ENCODE measurements around the gene CCDC150. TPM values are rescaled to one million over a fixed set of nuclear protein-coding genes. Genes with fewer than 3 reads are reported as not detected.

The CCDC150 gene
- total RNA-seq, 1 donor = 5.8 TPM

DNA sequence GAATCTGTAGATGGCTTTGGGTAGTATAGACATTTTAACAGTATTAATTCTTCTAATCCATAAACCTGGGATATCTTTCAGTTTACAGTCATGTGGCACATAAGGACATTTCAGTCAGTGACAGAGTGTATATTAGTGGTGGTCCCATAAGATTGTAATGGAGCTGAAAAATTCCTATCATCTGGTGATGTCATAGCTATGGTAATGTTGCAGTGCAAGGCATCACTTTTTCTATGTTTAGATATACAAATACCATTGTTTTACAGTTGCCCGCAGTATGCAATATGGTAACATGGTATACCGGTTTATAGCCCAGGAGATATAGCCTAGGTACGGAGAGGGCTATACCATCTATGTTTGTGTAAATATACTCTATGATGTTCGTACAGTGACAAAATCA is 9.7 kb downstream of the CCDC150 start:
- DNase-seq (ENCODE audit: insufficient read length, low spot score, missing footprints) = no peak
- no peak overlapping the region for H3K4me3 ChIP-seq (ENCODE audit: insufficient read depth, low read length)
- peaks cover 15% of the 10 kb centered on the region for H3K9me3 ChIP-seq (ENCODE audit: low read depth, low read length)
- H2AFZ ChIP-seq (ENCODE audit: low read length) = no peak overlapping the region
- H3K79me2 ChIP-seq (ENCODE audit: insufficient read depth, low read length) = peaks cover 29% of the 10 kb centered on the region
- H3K4me2 ChIP-seq (ENCODE audit: insufficient read depth, low read length) = no peak overlapping the region
- no peaks in the 10 kb centered on the region for H3K27me3 ChIP-seq (ENCODE audit: insufficient read depth, low read length)
- H3K27ac ChIP-seq (ENCODE audit: low read depth, low read length) = no peak overlapping the region
- no peaks in the 10 kb centered on the region for H3K4me1 ChIP-seq (ENCODE audit: insufficient read depth, low read length)
- TF ChIP-seq, protein P1, sequence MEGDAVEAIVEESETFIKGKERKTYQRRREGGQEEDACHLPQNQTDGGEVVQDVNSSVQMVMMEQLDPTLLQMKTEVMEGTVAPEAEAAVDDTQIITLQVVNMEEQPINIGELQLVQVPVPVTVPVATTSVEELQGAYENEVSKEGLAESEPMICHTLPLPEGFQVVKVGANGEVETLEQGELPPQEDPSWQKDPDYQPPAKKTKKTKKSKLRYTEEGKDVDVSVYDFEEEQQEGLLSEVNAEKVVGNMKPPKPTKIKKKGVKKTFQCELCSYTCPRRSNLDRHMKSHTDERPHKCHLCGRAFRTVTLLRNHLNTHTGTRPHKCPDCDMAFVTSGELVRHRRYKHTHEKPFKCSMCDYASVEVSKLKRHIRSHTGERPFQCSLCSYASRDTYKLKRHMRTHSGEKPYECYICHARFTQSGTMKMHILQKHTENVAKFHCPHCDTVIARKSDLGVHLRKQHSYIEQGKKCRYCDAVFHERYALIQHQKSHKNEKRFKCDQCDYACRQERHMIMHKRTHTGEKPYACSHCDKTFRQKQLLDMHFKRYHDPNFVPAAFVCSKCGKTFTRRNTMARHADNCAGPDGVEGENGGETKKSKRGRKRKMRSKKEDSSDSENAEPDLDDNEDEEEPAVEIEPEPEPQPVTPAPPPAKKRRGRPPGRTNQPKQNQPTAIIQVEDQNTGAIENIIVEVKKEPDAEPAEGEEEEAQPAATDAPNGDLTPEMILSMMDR (IDR thresholded peaks at IDR 0.05; ENCODE audit: extremely low read depth, low read depth, low read length) = no peak
- no peaks in the 10 kb centered on the region for H3K36me3 ChIP-seq (ENCODE audit: insufficient read depth, low read length)
- H4K20me1 ChIP-seq (ENCODE audit: insufficient read depth, low read length) = no peaks in the 10 kb centered on the region

GRCh38 chr2:196651387-196652094 is 12.0 kb downstream of the CCDC150 start:
- H3K4me3 ChIP-seq (ENCODE audit: insufficient read depth, low read length) = no peak overlapping the region
- H3K9me3 ChIP-seq (ENCODE audit: low read depth, low read length) = peaks cover 15% of the 10 kb centered on the region
- H4K20me1 ChIP-seq (ENCODE audit: insufficient read depth, low read length) = no peaks in the 10 kb centered on the region
- no peak for DNase-seq (ENCODE audit: insufficient read length, low spot score, missing footprints)
- H3K79me2 ChIP-seq (ENCODE audit: insufficient read depth, low read length) = peaks cover 15% of the 10 kb centered on the region
- H3K27ac ChIP-seq (ENCODE audit: low read depth, low read length) = no peak overlapping the region
- H3K36me3 ChIP-seq (ENCODE audit: insufficient read depth, low read length) = no peaks in the 10 kb centered on the region
- no peak overlapping the region for H2AFZ ChIP-seq (ENCODE audit: low read length)
- H3K27me3 ChIP-seq (ENCODE audit: insufficient read depth, low read length) = no peaks in the 10 kb centered on the region
- H3K4me2 ChIP-seq (ENCODE audit: insufficient read depth, low read length) = no peak overlapping the region
- H3K4me1 ChIP-seq (ENCODE audit: insufficient read depth, low read length) = no peaks in the 10 kb centered on the region
- TF ChIP-seq, protein P1 (IDR thresholded peaks at IDR 0.05; ENCODE audit: extremely low read depth, low read depth, low read length) = no peak

- H3K9me3 ChIP-seq (ENCODE audit: low read depth, low read length) = peaks cover 15% of the 10 kb centered on the region
- peaks cover 15% of the 10 kb centered on the region for H3K79me2 ChIP-seq (ENCODE audit: insufficient read depth, low read length)
- H3K27ac ChIP-seq (ENCODE audit: low read depth, low read length) = no peak overlapping the region
- no peak overlapping the region for H3K4me3 ChIP-seq (ENCODE audit: insufficient read depth, low read length)
- TF ChIP-seq, protein P1 (IDR thresholded peaks at IDR 0.05; ENCODE audit: extremely low read depth, low read depth, low read length) = no peak
- DNase-seq (ENCODE audit: insufficient read length, low spot score, missing footprints) = no peak
- no peaks in the 10 kb centered on the region for H3K4me1 ChIP-seq (ENCODE audit: insufficient read depth, low read length)
- H3K27me3 ChIP-seq (ENCODE audit: insufficient read depth, low read length) = no peaks in the 10 kb centered on the region
- no peak overlapping the region for H3K4me2 ChIP-seq (ENCODE audit: insufficient read depth, low read length)
- H4K20me1 ChIP-seq (ENCODE audit: insufficient read depth, low read length) = no peaks in the 10 kb centered on the region
- no peaks in the 10 kb centered on the region for H3K36me3 ChIP-seq (ENCODE audit: insufficient read depth, low read length)
- H2AFZ ChIP-seq (ENCODE audit: low read length) = no peak overlapping the region
Observed at GRCh38 chr2:196652869-196653268, 13.4 kb downstream of the CCDC150 start.

- TF ChIP-seq, protein P1 (IDR thresholded peaks at IDR 0.05; ENCODE audit: extremely low read depth, low read depth, low read length) = no peak
- Histone ChIP-seq H4K20me1 (ENCODE audit: insufficient read depth, low read length) (no peaks in the 10 kb centered on the region), H3K4me1 (ENCODE audit: insufficient read depth, low read length) (no peaks in the 10 kb centered on the region), H3K4me3 (ENCODE audit: insufficient read depth, low read length) (no peak overlapping the region), H2AFZ (ENCODE audit: low read length) (no peak overlapping the region), H3K79me2 (ENCODE audit: insufficient read depth, low read length) (peaks cover 9% of the 10 kb centered on the region), H3K4me2 (ENCODE audit: insufficient read depth, low read length) (no peak overlapping the region), H3K9me3 (ENCODE audit: low read depth, low read length) (peaks cover 15% of the 10 kb centered on the region), H3K27ac (ENCODE audit: low read depth, low read length) (no peak overlapping the region), H3K36me3 (ENCODE audit: insufficient read depth, low read length) (no peaks in the 10 kb centered on the region), H3K27me3 (ENCODE audit: insufficient read depth, low read length) (no peaks in the 10 kb centered on the region)
- DNase-seq (ENCODE audit: insufficient read length, low spot score, missing footprints) = no peak
Observed at GRCh38 chr2:196653843-196654242, 14.3 kb downstream of the CCDC150 start.

Data from osteoblast (primary cell).